GM06990 (cell line): ENCODE measurements around the gene EPHA10.

Source experiments
- DNase-seq: peaks from one replicate; pipeline ENCODE4 v3.0.0-alpha.2; 2011; ENCODE audit not compliant: insufficient read length; ENCODE audit errors: extremely low read depth
- H3K27me3 ChIP-seq: replicated peaks from 2 replicates; pipeline ENCODE4 v1.6.0; 2011; ENCODE audit warnings: low read length; ENCODE audit not compliant: control insufficient read depth, insufficient read depth
- H3K36me3 ChIP-seq: 2 replicates; pipeline ENCODE4 v1.5.1; 2011; ENCODE audit warnings: low read length; ENCODE audit not compliant: control insufficient read depth, insufficient read depth
- H3K4me3 ChIP-seq: replicated peaks from 2 replicates; pipeline ENCODE4 v1.5.1; 2011; ENCODE audit warnings: low read depth, mild to moderate bottlenecking, control low read depth, low read length
- TF ChIP-seq, protein P1 (sequence below): IDR thresholded peaks from 2 replicates; pipeline ENCODE4 v1.5.1; 2011; ENCODE audit warnings: low read length, control low read depth, mild to moderate bottlenecking, inconsistent platforms; ENCODE audit not compliant: insufficient read depth, poor library complexity, severe bottlenecking

The EPHA10 gene

DNA sequence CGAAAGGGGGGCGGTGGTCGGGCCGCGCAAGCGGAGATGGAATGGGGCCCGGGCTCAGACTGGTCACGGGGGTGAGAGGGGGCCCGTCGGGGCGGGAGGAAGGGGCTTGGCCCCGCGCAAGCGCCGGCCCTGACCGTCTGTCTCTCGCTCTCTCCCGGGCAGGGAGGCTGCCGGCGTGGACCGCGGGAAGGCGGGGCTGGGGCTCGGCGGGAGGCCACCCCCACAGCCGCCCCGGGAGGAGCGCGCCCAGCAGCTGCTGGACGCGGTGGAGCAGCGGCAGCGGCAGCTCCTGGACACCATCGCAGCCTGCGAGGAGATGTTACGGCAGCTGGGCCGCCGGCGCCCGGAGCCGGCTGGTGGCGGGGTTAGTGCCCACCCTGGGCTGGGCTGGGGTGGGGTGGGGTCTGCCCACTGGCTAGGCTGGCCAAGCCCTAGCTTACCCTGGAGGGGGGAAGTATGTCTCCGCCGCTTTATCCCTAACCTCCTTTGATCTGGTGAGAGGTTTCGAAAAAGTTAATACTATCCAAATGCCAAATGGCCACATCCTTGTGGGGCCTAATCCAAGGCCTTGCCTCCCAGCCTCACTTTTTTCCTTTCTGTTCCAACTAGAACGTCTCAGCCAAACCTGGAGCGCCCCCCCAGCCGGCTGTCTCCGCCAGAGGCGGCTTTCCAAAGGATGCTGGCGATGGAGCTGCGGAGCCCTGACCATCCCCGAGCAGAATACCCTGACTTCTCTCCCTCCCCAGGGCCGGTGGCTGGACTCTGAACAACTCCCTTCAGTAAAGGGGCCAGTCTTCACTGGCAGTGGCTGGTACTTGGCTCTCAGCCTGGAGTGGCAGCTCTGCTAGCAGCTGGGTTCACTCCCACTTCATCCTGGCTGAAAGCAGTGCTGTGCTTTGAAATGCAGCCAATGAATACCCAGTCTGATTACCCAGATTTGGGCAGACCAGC, 43.7 kb upstream of the EPHA10 start:
- DNase-seq, result peak; percentile 15
- H3K27me3 ChIP-seq, result no peaks in the 10 kb centered on the region
- TF ChIP-seq, protein P1, sequence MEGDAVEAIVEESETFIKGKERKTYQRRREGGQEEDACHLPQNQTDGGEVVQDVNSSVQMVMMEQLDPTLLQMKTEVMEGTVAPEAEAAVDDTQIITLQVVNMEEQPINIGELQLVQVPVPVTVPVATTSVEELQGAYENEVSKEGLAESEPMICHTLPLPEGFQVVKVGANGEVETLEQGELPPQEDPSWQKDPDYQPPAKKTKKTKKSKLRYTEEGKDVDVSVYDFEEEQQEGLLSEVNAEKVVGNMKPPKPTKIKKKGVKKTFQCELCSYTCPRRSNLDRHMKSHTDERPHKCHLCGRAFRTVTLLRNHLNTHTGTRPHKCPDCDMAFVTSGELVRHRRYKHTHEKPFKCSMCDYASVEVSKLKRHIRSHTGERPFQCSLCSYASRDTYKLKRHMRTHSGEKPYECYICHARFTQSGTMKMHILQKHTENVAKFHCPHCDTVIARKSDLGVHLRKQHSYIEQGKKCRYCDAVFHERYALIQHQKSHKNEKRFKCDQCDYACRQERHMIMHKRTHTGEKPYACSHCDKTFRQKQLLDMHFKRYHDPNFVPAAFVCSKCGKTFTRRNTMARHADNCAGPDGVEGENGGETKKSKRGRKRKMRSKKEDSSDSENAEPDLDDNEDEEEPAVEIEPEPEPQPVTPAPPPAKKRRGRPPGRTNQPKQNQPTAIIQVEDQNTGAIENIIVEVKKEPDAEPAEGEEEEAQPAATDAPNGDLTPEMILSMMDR, result peak; percentile 2
- H3K36me3 ChIP-seq, result peaks cover 19% of the 10 kb centered on the region
- peak overlapping the region; percentile 91 for H3K4me3 ChIP-seq

DNA sequence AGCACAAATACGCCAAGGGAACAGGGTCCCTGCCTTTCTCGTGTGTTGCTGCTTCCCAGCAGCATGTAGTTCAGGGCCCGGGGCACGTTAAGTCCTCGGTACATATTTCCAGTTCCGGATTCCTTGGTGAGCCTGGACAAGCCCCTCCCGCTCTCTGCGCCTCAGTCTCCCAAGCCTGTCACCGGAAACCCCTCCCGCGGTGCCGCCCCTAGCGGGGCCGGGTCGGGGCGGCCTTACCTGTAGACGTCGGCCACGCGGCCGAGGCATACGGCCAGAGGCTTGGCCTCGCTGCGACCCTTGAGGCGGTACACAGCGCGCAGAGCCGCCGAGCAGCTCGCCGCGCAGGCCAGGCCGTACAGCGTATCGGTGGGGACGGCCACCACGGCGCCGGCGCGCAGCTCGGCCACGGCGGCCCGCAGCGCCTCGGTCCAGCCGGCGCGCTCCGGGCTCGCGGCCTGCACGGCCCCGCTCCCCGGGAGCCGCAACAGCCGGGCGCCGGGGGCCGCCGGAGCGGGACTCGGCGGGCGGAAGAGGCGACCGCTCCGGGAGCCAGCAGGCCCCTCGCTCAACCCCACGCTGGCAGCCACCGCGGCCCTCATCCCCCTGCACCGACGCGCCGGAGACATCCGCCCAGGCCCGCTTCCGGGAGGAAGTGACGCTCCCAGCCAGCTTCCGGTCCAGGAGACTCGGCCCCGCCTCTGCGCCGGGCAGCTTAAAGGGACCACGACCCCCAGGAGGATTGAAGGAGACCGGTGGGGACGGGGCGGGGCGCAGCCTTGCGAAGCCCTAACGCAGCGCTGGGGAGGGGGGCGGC, 42.8 kb upstream of the EPHA10 start, which contains the start of the genes C1orf122 and YRDC:
Gene C1orf122, plus strand, starts transcription at position 236 of the 814 bp plus-strand sequence. CDS start 615 bp downstream, outside the sequence.
Gene YRDC, minus strand, starts transcription at position 654 of the 814 bp plus-strand sequence. Its CDS starts 28 bp downstream, at position 626.
- peak within 1 kb of the TSS; percentile 91 for H3K4me3 ChIP-seq
- H3K36me3 ChIP-seq, result peaks cover 19% of the 10 kb centered on the region
- TF ChIP-seq, protein P1, result no peak
- DNase-seq, result peak; percentile 89
- H3K27me3 ChIP-seq, result no peaks in the 10 kb centered on the region

DNA sequence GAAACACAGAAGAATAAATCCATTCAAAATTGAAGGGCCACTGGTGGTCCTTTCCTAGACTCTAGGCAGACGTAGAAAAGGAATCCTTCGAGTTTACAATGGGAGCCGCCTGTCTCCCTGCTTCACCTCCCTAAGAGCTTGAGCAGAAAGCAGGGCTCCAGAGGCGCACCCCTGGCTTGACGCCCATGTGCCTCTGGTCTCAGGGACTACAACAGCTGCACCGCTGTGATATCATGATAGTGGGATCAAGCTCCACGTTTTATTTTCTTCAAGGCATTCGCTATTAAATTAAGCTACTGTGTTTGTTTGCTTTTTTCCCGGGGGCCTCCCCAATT, 42.3 kb upstream of the EPHA10 start:
- TF ChIP-seq, protein P1, result no peak
- DNase-seq, result no peak
- H3K4me3 ChIP-seq, result peak overlapping the region; percentile 91
- peaks cover 23% of the 10 kb centered on the region for H3K36me3 ChIP-seq
- H3K27me3 ChIP-seq, result no peaks in the 10 kb centered on the region

DNA sequence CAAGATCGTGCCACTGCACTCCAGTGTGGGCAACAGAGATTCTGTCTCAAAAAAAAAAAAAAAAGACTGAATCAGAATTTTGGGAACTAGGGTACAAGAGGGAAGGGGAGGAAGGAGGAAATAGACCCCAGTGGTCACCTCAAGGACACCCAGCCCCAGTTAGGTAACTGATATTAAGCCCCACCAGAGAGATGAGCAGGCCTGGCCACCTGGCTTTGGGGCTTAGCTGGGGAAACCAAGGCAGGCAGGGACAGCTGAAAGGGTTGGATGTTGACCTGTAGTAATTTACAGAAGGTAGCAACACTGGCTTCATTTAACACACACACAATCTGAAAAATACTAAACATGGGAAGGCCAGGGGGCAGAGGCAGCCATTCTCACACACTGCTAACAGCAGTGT, 37.5 kb upstream of the EPHA10 start:
- no peak for DNase-seq
- TF ChIP-seq, protein P1, result no peak
- Histone ChIP-seq H3K4me3 (no peak overlapping the region), H3K36me3 (peaks cover 39% of the 10 kb centered on the region), H3K27me3 (no peaks in the 10 kb centered on the region)

DNA sequence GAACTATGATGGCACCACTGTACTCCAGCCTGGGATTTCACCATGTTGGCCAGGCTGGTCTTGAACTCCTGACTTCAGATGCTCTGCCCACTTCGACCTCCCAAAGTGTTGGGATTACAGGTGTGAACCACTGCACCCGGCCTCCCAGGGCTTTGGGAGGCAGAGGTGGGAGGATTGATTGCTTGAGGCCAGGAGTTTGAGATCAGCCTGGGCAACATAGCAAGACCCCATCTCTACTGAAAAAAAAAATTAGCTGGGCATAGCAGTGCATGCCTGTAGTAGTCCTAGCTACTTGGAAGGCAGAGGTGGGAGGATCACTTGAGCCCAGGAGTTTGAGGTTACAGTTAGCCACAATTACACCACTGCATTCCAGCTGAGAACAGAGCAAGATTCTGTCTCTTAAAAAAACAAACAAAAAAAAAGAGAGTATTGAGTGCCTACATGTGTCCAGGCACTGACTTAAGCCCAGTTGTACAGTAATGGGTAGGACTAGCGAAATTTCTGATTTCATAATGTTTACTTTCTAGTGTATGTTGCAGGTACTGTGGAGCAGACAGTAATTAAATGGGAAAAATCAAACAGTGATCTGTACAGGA, 32.9 kb upstream of the EPHA10 start:
- Histone ChIP-seq H3K27me3 (no peaks in the 10 kb centered on the region), H3K4me3 (no peak overlapping the region), H3K36me3 (peaks cover 21% of the 10 kb centered on the region)
- no peak for DNase-seq
- TF ChIP-seq, protein P1, result no peak
